Prostate gland (tissue), 2 donors: ENCODE data around the gene CLCF1.

Experiments used
- POLR2A ChIP-seq: fragments of 450-650 bp; IDR thresholded peaks from one replicate; pipeline ENCODE4 v1.6.1; 2016; ENCODE audit warnings: antibody characterized with exemption, mild to moderate bottlenecking
- POLR2AphosphoS5 ChIP-seq: sonication (generic); formaldehyde crosslinking; IDR thresholded peaks from one replicate; pipeline ENCODE4 v1.6.1; 2017; ENCODE audit warnings: antibody characterized with exemption
- TF ChIP-seq, protein P1 (sequence below), 4 experiments: fragments of 200-600 bp in 2 of 4; fragments of 450-650 bp in 2 of 4; sonication (generic) in 2 of 4; IDR thresholded peaks; 1 replicate in 3 of 4; 2 replicates in 1 of 4; pipeline ENCODE4 v1.5.1; 2016 to 2019; ENCODE audit warnings: antibody characterized with exemption in 4 of 4, mild to moderate bottlenecking in 2 of 4, moderate library complexity in 2 of 4

GRCh38 chr11:67408437-67409200, 35.2 kb upstream of the CLCF1 start:
- TF ChIP-seq, protein P1, sequence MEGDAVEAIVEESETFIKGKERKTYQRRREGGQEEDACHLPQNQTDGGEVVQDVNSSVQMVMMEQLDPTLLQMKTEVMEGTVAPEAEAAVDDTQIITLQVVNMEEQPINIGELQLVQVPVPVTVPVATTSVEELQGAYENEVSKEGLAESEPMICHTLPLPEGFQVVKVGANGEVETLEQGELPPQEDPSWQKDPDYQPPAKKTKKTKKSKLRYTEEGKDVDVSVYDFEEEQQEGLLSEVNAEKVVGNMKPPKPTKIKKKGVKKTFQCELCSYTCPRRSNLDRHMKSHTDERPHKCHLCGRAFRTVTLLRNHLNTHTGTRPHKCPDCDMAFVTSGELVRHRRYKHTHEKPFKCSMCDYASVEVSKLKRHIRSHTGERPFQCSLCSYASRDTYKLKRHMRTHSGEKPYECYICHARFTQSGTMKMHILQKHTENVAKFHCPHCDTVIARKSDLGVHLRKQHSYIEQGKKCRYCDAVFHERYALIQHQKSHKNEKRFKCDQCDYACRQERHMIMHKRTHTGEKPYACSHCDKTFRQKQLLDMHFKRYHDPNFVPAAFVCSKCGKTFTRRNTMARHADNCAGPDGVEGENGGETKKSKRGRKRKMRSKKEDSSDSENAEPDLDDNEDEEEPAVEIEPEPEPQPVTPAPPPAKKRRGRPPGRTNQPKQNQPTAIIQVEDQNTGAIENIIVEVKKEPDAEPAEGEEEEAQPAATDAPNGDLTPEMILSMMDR (IDR thresholded peaks at IDR 0.05), result no peak
- TF ChIP-seq POLR2AphosphoS5 (no peak), POLR2A (no peak)
